Measurements from ENCODE around the gene FBXO5. TPM values are rescaled to one million over a fixed set of nuclear protein-coding genes. Genes with fewer than 3 reads are reported as not detected.

The FBXO5 gene
- total and polyA plus RNA-seq, 2 experiments from 2014 or later, result 49.6 to 51.2 TPM

DNA sequence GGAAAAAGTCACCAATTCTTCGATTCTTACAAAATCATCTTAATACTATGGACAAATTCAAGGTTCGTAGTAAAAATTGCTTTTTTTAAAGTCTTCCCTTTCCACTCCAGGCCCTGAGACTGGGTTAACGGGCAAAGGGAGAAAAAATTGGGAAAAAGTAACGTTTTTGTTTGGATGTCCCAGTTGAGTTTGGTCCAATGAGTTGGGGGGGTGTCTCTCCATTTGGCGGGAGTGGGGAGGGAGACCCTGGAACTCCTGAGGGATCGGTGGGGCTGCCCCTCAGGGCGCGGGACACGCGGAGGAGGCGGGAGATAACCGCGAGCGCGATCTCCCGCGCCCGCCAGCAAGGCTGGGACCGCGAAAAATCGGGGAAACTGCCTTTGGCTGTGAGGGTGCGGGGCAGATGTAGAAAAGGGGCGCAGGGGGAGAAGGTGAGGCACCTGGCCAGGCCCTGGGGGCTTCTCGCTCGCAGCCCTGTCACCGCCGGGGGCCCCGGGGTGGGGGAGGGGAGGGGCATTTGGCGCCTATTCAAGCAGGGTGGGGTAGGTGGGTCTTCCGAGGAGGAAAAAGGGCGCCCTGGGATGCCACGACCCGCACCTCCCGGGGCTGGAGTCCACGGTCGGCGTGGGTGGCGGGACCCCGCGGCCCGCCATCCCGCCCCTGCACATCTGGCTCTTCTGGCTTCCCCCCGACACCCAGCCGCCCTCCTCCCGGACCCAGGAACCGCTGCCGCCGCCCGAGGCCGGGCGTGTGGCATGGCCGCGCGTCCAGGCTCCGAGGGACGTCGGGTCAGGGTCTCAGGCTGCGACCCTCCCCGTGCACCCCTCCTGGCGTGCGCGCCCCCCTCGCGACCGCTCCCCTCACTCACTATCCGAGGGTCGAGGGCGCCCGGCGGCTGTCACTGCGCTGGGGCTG, 595 bp downstream of the FBXO5 start (continued):
- TF ChIP-seq, protein P1, sequence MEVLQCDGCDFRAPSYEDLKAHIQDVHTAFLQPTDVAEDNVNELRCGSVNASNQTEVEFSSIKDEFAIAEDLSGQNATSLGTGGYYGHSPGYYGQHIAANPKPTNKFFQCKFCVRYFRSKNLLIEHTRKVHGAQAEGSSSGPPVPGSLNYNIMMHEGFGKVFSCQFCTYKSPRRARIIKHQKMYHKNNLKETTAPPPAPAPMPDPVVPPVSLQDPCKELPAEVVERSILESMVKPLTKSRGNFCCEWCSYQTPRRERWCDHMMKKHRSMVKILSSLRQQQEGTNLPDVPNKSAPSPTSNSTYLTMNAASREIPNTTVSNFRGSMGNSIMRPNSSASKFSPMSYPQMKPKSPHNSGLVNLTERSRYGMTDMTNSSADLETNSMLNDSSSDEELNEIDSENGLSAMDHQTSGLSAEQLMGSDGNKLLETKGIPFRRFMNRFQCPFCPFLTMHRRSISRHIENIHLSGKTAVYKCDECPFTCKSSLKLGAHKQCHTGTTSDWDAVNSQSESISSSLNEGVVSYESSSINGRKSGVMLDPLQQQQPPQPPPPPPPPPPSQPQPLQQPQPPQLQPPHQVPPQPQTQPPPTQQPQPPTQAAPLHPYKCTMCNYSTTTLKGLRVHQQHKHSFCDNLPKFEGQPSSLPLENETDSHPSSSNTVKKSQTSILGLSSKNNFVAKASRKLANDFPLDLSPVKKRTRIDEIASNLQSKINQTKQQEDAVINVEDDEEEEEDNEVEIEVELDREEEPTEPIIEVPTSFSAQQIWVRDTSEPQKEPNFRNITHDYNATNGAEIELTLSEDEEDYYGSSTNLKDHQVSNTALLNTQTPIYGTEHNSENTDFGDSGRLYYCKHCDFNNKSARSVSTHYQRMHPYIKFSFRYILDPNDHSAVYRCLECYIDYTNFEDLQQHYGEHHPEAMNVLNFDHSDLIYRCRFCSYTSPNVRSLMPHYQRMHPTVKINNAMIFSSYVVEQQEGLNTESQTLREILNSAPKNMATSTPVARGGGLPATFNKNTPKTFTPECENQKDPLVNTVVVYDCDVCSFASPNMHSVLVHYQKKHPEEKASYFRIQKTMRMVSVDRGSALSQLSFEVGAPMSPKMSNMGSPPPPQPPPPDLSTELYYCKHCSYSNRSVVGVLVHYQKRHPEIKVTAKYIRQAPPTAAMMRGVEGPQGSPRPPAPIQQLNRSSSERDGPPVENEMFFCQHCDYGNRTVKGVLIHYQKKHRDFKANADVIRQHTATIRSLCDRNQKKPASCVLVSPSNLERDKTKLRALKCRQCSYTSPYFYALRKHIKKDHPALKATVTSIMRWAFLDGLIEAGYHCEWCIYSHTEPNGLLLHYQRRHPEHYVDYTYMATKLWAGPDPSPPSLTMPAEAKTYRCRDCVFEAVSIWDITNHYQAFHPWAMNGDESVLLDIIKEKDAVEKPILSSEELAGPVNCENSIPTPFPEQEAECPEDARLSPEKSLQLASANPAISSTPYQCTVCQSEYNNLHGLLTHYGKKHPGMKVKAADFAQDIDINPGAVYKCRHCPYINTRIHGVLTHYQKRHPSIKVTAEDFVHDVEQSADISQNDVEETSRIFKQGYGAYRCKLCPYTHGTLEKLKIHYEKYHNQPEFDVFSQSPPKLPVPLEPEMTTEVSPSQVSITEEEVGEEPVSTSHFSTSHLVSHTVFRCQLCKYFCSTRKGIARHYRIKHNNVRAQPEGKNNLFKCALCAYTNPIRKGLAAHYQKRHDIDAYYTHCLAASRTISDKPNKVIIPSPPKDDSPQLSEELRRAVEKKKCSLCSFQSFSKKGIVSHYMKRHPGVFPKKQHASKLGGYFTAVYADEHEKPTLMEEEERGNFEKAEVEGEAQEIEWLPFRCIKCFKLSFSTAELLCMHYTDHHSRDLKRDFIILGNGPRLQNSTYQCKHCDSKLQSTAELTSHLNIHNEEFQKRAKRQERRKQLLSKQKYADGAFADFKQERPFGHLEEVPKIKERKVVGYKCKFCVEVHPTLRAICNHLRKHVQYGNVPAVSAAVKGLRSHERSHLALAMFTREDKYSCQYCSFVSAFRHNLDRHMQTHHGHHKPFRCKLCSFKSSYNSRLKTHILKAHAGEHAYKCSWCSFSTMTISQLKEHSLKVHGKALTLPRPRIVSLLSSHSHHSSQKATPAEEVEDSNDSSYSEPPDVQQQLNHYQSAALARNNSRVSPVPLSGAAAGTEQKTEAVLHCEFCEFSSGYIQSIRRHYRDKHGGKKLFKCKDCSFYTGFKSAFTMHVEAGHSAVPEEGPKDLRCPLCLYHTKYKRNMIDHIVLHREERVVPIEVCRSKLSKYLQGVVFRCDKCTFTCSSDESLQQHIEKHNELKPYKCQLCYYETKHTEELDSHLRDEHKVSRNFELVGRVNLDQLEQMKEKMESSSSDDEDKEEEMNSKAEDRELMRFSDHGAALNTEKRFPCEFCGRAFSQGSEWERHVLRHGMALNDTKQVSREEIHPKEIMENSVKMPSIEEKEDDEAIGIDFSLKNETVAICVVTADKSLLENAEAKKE (CRISPR knock-in tag; IDR thresholded peaks at IDR 0.05), result no peak

DNA sequence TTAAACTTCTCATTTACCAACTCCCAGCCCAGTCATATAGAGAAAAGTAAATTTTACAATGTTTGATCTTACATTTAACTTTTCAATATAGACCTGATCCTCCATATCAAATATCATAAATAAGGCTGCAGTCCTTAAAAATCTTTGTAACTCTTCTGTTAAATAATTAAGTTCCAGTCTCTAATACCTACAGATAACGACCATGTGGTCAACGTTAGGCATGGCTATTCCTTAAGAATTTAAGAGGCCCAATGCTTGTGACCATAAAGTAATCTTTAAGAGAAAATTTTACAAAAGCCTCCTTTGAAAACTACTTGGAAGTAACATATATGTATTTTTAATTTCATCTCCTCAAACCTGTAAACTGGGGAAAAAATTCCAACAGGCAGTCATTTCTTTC, 1.6 kb downstream of the FBXO5 start:
- TF ChIP-seq, protein P1 (CRISPR knock-in tag; IDR thresholded peaks at IDR 0.05), result no peak
- TF ChIP-seq STAT1 (IDR thresholded peaks at IDR 0.05; ENCODE audit: unreplicated experiment) (no peak), CREB1 (CRISPR knock-in tag; IDR thresholded peaks at IDR 0.05; ENCODE audit: low read depth) (no peak), POLR2AphosphoS5 (IDR thresholded peaks at IDR 0.05; ENCODE audit: low read depth) (no peak), EZH2phosphoT487 (IDR thresholded peaks at IDR 0.05; ENCODE audit: unreplicated experiment) (no peak), JUNB (IDR thresholded peaks at IDR 0.05; ENCODE audit: unreplicated experiment) (no peak), EZH2 (IDR thresholded peaks at IDR 0.05; ENCODE audit: low read depth, unreplicated experiment) (no peak)
- no peak for ATAC-seq
- no peak for DNase-seq (ENCODE audit: low spot score)
- Histone ChIP-seq H3K4me3 (peak overlapping the region; percentile 97), H3K79me2 (replicated peaks; ENCODE audit: insufficient read depth) (peaks cover 91% of the 10 kb centered on the region), H3K27me3 (ENCODE audit: insufficient read depth) (no peaks in the 10 kb centered on the region), H2AFZ (no peak overlapping the region), H3K4me1 (ENCODE audit: insufficient read depth) (peaks cover 52% of the 10 kb centered on the region), H3K27ac (ENCODE audit: low read depth) (no peak overlapping the region), H3K36me3 (ENCODE audit: insufficient read depth) (peaks cover 14% of the 10 kb centered on the region; the same call in 1 of the 2 replicates), H4K20me1 (replicated peaks; ENCODE audit: insufficient read depth) (peaks cover 48% of the 10 kb centered on the region), H3F3A (replicated peaks; ENCODE audit: low read depth) (no peaks in the 10 kb centered on the region), H3K4me2 (peak overlapping the region; percentile 78), H3K9me2 (ENCODE audit: insufficient read depth) (no peaks in the 10 kb centered on the region)
- no peaks in the 10 kb centered on the region for H3K9me3 Mint-ChIP-seq
- peak overlapping the region; percentile 5 for H3K27ac Mint-ChIP-seq
- peaks cover 12% of the 10 kb centered on the region for H3K27me3 Mint-ChIP-seq (ENCODE audit: insufficient read depth, low read depth, poor library complexity)
- peaks cover 44% of the 10 kb centered on the region for H3K4me1 Mint-ChIP-seq
- peaks cover 41% of the 10 kb centered on the region for H3K36me3 Mint-ChIP-seq (ENCODE audit: low read depth)
- H3K4me3 Mint-ChIP-seq, result peak overlapping the region; percentile 99
